Renal pelvis (tissue), 4 donors: ENCODE measurements around the gene PCDH9. TPM values are rescaled to one million over a fixed set of nuclear protein-coding genes. Genes with fewer than 3 reads are reported as not detected.

Source experiments
- DNase-seq: peaks from one replicate; pipeline ENCODE4 v3.0.0-alpha.2; 2013
- polyA plus RNA-seq, 3 donors: library from polyadenylated mRNA; unstranded; fragments of 120-200 nt; gene quantifications; one replicate each; pipeline ENCODE4 v1.2.1, GENCODE V29; 2013; ENCODE audit not compliant: insufficient read length in 3 of 3

Gene PCDH9
- polyA plus RNA-seq, 3 donors, result 13.7 to 14.1 (median 13.7) TPM

- DNase-seq, result no peak
These were observed 1.2 kb downstream of the PCDH9 start for GRCh38 chr13:67228916-67229315.

DNA sequence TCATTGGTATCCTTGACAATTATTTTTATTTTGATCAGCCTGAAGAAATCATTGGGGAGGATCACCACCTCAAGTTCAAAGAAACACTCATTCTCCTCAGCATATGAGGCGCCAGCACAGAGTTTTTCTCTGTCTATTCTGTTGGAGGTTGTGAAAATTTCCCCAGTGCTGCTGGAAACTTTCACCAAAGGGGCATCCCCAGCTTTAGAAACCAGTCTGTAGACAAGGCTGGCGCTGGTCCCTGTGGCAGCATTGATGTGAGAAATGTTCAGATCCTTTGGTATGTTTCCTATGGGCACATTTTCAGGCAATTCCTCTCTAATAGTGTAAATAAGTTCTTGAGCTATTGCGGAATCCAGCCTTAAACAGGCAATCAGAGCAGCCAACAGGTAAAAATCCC is 2.1 kb downstream of the PCDH9 start:
- DNase-seq, result no peak

GRCh38 chr13:67227131-67227983 is 2.8 kb downstream of the PCDH9 start:
- no peak for DNase-seq

DNA sequence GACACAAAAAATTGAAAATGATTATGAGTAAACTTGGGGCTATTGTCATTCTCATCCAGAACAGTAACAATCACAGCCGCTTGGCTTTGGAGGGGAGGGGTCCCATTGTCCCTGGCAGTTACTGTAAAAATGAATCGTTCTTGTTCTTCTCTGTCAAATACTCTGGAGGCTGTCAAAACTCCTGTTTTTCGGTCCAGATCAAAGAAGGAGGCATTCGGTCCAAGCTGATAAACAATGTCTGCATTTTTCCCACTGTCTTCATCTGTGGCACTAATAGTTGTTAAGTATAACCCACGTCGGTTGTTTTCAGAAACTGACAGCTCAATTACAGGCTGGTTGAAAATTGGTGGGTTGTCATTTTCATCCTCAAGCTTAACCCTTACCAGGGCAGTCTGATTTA is 3.4 kb downstream of the PCDH9 start:
- no peak for DNase-seq

- DNase-seq, result no peak
These were observed 4.6 kb downstream of the PCDH9 start for GRCh38 chr13:67225252-67226159.

GRCh38 chr13:67224148-67224846 is 5.8 kb downstream of the PCDH9 start:
- peak; percentile 80 for DNase-seq

DNA sequence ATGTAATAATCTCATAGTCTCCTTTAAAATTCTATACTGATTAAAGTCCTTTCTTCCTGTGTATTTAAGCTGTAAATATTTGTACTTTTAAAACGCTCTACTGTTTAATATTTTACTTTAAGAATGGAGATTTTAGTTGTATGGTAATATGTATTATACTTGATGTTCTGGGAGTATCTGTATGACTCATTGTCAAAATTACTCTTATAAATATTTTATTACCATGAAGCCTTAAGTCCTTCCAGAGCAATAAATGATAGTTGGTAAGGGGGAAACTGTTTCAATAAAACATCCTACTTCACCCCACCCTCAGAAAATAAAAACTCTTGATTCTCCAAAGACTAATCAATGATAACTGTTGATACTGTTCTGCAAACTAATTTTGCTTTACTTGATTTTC is 6.4 kb downstream of the PCDH9 start:
- no peak for DNase-seq

DNA sequence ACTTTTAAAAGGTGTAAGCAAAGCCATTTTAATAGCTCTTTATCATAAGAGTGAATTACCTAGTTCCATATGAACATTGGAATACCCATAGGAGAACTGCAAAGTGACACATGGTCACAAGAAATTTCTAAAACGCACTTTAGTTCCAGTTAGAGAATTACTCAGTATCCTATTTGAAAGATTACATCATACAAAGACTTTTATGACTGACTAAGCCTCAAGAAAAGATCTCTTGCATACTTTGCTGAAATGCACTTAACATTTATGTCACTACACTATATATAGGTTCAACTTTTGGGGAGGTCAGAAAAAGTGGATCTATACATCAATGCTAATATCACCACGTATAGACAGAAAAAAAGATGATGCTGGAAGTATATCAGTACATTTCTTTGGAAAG is 7.1 kb downstream of the PCDH9 start:
- DNase-seq, result no peak

GRCh38 chr13:67221630-67222226 is 8.4 kb downstream of the PCDH9 start:
- DNase-seq, result no peak

DNA sequence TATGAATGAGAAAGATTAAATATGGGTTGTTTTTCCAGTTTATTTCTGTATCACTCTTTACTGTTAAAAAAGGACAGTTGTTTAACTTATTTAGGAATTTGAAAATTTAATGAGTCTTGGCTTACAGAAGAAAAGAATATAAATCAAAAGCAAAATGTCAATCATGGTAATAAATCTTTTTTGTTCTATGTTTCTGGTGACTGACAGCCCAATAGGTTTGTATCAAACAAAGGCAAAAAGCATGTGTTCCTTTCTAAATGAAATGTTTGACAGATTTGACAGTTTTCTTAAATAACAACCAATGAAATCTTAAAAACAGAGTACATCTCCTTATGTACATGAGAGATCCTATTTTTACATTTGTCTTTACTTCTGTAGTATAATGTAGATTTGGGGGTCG is 11.0 kb downstream of the PCDH9 start:
- no peak for DNase-seq

DNA sequence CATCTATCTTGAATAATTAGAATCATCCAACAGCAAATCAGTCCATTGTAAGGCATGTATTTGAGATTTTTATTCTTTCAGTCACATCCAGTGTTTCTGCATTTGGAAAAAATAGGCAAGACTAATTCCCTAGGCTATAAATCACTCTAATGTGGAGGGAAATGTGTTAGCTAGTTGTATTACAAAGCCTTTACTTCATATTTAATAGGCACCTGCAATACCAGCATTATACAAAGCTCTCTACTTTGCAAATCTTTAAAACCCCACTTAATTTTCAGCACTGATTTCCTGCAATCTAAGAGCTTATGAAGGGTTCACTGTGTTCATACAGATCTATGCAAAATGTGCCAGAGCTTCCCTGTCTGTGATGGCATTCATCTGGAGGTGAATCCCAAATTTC is 12.3 kb downstream of the PCDH9 start:
- no peak for DNase-seq

DNA sequence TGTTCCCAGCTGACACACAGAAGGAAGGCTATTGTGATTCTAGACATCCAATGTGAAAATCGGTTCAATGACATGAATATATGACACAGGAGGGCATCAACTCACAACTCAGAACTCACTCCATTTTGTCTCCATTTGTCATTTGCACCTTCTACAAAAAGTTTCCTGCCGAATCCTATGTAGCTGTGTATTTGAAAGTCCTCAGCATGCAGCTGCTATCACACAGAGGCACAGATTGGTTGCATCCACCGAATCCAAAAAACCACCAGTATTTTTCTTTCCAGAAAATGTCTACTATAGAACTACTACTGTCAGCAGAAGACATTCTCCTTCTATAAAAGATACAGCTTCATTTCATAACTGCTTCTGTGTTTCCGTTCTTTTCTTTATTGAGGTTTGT is 13.3 kb downstream of the PCDH9 start:
- DNase-seq, result no peak

- DNase-seq, result no peak
These were observed 19.9 kb downstream of the PCDH9 start for GRCh38 chr13:67210208-67210607.

DNA sequence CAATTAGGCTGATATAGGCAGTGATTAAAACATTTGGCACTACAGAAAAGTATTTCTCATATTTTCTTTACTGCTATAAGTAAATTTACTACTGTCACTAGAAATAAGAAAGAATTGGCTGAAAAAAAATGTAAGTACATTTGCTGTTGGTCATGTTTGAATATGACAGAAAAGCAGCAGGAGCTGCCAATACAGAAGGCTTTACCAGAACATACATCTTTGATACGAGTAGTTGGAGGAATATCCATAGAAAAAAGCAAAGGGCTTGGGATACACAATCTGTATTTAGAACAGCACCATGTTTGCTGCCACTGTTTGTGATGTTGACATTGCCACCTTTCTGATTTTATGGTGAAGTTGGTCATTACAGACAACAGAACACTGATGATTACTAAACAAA is 21.6 kb downstream of the PCDH9 start:
- DNase-seq, result no peak

DNA sequence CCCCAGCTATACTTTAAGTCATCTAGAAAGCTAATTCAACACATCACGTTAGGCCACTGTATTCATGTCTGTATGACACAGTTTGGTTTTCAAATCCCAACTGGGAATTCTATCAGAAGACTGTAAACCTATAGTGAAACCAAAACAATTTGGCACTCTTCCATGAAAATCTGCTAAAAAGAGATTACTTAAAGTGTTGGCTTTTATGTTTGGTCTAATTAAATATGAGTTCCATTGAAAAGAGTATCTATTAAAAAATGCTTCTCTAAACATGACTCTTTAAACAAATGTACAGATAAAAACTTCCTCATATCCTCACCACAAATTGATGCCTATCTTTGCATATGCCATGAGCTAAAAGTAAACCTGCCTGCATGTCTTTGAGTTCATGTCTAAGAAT is 25.4 kb downstream of the PCDH9 start:
- DNase-seq, result no peak

GRCh38 chr13:67200605-67201004 is 29.5 kb downstream of the PCDH9 start:
- no peak for DNase-seq

DNA sequence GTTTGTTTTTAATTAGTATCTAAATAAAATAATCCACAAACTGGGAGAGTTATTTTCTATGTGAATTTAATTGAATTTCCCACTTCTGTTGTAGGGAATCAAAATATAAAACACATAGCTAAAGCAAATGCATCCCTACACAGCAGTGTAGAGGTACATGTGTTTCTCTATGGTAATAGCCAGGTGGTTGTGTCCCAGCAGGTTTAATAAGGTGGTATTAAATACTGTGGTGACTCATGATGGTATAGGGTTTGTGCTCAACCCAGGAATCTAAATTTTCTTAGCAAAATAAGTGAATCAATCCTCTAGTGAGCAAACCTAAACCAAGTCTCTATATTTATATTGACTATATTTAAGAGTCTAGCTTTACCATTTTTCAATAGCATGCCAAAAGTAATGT is 30.0 kb downstream of the PCDH9 start:
- no peak for DNase-seq

- DNase-seq, result no peak
These were observed 32.4 kb downstream of the PCDH9 start for GRCh38 chr13:67197704-67198103.

- no peak for DNase-seq
These were observed 36.2 kb downstream of the PCDH9 start for GRCh38 chr13:67193979-67194378.

GRCh38 chr13:67192751-67193150 is 37.4 kb downstream of the PCDH9 start:
- no peak for DNase-seq

DNA sequence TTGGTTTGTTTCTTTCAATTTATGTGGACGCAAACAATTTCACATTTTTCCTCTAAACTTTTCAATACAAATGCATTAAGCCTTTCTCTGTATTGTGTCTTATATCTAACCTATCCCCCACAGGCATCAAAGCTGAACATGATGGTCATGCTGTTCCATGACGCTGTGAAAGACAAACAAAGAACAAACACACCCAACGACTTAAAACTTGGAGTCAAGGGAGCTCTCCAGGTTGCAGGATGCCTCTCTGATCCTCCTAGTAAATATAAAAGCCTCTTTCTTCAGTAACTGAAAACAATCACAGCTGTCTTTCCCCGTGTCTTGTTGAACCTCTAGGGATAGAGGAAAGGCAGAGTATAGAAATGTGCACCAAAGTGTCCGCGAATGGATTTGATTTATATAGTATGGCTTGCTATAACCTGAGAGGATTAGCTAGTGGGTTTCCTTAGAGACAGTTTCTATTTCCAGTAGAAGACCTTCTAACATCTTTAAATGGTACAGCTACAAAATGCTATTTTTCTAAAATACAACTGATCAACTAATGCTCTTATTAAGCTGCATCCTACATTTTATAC is 43.1 kb downstream of the PCDH9 start:
- no peak for DNase-seq

DNA sequence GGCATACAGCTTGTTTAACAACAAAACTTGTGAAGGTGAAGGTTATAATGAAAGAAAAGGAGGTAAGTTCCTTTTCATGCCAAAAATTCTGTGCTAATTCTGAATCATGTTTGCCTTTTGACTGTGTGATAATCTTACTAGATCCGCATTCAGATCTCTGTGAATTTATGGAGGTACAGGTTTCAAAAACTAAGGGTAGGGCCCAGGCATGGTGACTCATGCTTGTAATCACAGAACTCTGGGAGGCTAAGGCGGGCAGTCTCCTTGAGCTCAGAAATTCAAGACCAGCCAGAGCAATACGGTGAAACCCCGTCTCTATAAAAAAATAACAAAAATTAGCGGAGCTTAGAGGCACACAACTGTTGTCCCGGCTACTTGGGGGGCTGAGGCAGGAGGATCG is 45.9 kb downstream of the PCDH9 start:
- DNase-seq, result no peak
